Measurements from ENCODE around the gene ZSWIM4. TPM values are rescaled to one million over a fixed set of nuclear protein-coding genes. Genes with fewer than 3 reads are reported as not detected.

The ZSWIM4 gene
- total and polyA plus RNA-seq, 12 donors, result 1.2 to 7.1 (median 2.7) TPM

DNA sequence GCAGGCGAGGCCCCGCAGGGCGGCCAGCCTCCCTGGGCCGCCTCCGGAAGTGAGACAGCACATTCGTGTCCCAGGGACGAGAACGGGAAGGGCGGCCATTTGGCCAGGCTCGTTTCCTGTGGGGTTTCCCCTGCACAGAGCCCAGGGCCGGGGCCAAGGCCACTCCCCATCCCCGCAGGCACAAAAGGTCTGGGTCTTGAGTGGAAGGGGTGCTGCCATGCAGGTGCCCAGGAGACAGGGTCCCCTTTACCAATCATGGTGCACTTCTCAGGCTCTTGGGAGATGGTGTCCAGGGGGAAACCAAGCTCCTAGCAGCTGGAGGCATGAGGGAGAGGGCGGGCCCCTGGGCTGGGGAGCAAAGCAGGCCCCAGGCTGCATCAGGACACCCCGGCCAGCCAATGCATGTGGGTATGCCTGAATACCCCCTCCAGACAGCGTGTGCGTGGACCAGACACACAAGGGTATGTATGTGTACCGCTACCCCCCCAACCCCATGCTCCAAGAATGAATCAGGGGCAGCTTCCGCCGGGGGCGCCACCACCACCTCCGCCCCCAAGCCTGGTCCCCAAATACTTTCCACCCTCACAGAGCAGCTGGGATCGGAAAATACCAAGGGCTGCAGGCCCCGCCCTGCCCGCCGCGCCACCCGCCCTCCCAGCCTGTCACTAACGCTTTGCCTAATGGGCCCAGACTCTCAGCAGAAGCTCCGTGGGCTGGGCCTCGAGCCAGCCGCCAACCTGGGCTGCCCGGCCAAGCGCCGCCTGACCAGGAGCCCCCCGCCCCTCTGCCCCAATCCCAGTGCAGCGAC, 44.1 kb downstream of the ZSWIM4 start:
- Histone ChIP-seq H3K27me3 (no peaks in the 10 kb centered on the region), H3K36me3 (peaks cover 0 to 55% (median 23%) of the 10 kb centered on the region in 9 donors), H3K9me3 (no peaks in the 10 kb centered on the region), H3K27ac (peak overlapping the region; percentile 99 to 100 (median 100)), H3K4me1 (peaks cover 41 to 83% (median 64%) of the 10 kb centered on the region in 9 donors), H3K4me3 (peak overlapping the region; percentile 76 to 100 (median 96))
- DNase-seq, result peak; percentile 93 to 94
- 1% methylated on average over 36 of the region's 36 CpGs for WGBS, 2 donors
- intact Hi-C loops (cut with DNase I), result loop anchor here in 2 of 10 donors (2.0 to 5.0 kb wide), 2 partner anchors 23 to 42 kb away; partner anchors contain the start of gene ZSWIM4 (in 1 of the 2)
- TF ChIP-seq, protein P1, sequence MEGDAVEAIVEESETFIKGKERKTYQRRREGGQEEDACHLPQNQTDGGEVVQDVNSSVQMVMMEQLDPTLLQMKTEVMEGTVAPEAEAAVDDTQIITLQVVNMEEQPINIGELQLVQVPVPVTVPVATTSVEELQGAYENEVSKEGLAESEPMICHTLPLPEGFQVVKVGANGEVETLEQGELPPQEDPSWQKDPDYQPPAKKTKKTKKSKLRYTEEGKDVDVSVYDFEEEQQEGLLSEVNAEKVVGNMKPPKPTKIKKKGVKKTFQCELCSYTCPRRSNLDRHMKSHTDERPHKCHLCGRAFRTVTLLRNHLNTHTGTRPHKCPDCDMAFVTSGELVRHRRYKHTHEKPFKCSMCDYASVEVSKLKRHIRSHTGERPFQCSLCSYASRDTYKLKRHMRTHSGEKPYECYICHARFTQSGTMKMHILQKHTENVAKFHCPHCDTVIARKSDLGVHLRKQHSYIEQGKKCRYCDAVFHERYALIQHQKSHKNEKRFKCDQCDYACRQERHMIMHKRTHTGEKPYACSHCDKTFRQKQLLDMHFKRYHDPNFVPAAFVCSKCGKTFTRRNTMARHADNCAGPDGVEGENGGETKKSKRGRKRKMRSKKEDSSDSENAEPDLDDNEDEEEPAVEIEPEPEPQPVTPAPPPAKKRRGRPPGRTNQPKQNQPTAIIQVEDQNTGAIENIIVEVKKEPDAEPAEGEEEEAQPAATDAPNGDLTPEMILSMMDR (IDR thresholded peaks at IDR 0.05), result peak in 4 of 9 donors; percentile 8 to 29 (median 27)
- peak; percentile 57 to 76 (median 70) for ATAC-seq

DNA sequence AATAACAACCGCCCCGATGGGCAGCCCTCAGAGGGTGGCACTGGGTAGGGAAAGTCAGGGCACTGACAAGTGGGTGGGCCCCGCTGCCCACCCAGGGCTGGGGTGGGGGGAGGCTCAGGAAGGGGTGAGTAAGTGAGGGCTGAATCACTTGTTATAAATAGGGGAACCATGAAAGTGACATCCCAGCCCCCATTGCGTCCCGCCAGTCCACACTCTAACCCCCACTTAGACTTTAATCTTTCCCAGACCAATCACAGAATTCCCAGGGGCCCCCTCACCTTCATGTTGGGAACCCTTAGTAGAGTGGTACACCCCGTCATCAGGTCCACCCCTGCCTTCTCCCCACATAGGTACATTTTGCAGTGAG, 44.7 kb downstream of the ZSWIM4 start:
- H3K4me1 ChIP-seq, result peaks cover 39 to 78% (median 58%) of the 10 kb centered on the region in 9 donors
- DNase-seq, result no peak
- no peaks in the 10 kb centered on the region for H3K9me3 ChIP-seq
- intact Hi-C loops (cut with DNase I), result loop anchor here in 4 of 10 donors (2.0 to 10.0 kb wide), 4 partner anchors 23 to 685 kb away; partner anchors contain the start of genes IER2 (in 3 of the 4), STX10 (in 3 of the 4) and ZSWIM4 (in 1 of the 4)
- peak in 6 of 8 donors; percentile 4 to 50 (median 18) for ATAC-seq
- peak overlapping the region; percentile 99 to 100 (median 100) for H3K27ac ChIP-seq
- TF ChIP-seq, protein P1 (IDR thresholded peaks at IDR 0.05), result no peak
- H3K27me3 ChIP-seq, result no peaks in the 10 kb centered on the region
- 2 to 6% methylated on average over 6 of the region's 6 CpGs for WGBS, 2 donors
- peak overlapping the region; percentile 76 to 100 (median 96) for H3K4me3 ChIP-seq
- H3K36me3 ChIP-seq, result peaks cover 0 to 49% (median 17%) of the 10 kb centered on the region in 9 donors

DNA sequence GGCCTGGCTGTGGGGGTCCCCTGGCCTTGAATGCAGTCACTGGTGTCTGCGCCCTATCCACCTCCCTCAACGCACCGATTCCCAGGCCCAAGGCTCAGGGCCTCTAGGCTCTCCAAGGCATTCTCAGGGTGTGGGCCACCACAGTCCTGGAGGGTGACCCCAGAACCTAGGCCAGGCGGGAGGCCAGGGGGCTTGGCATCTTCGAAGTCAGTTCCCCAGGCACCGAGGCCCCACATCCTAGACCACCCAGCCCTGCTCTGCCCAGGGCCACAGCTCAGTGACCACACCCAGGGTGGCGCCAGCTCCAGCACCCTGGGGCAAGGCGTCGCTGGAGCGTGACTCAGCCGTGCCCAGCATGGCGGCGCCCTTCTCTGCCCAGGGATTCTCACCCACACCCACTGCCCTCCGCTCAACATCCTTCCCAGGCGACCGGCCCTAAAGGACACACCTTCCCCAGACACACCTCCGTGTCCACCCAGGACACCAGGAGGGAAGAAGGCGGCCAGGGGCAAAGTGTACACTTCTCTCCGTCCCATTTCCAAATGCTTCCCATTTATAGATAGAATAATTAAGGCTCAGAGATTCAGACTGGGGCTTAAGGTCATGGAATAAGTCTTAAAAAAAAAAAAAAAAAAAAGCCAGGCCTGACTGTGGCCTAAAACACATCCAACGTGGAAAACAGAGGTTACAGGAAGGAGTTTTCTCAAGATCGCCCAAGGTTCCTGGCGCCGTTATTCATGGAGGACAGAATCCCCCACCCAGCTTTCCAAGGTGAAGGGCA, 45.3 kb downstream of the ZSWIM4 start:
- peak overlapping the region; percentile 76 to 100 (median 96) for H3K4me3 ChIP-seq
- peaks cover 0 to 43% (median 12%) of the 10 kb centered on the region in 9 donors for H3K36me3 ChIP-seq
- ATAC-seq (peak in 6 of 8 donors; percentile 12 to 48 (median 18)), DNase-seq (peak in 1 of 2 donors; percentile 68)
- TF ChIP-seq, protein P1 (IDR thresholded peaks at IDR 0.05), result no peak
- no peaks in the 10 kb centered on the region for H3K27me3 ChIP-seq
- H3K9me3 ChIP-seq, result no peaks in the 10 kb centered on the region
- intact Hi-C loops (cut with DNase I), result loop anchor here in 4 of 10 donors (10.0 kb wide), 2 partner anchors 676 to 686 kb away; partner anchors contain the start of genes IER2 (in 3 of the 4) and STX10 (in 3 of the 4)
- H3K4me1 ChIP-seq, result peaks cover 37 to 77% (median 55%) of the 10 kb centered on the region in 9 donors
- peak overlapping the region; percentile 99 to 100 (median 100) for H3K27ac ChIP-seq
- 15 to 21% methylated on average over 23 of the region's 23 CpGs for WGBS, 2 donors

Measured in heart right ventricle (tissue), 16 donors.